ENCODE results near the gene DDIAS. TPM values are rescaled to one million over a fixed set of nuclear protein-coding genes. Genes with fewer than 3 reads are reported as not detected.

DDIAS gene
- total RNA-seq, 3 donors from 2014 or later = 0.66 to 2.5 (median 1.3) TPM

- Histone ChIP-seq H3K9me3 (no peaks in the 10 kb centered on the region), H3K4me3 (no peak overlapping the region), H3K27ac (no peak overlapping the region), H3K36me3 (no peaks in the 10 kb centered on the region), H3K4me1 (no peaks in the 10 kb centered on the region), H3K27me3 (no peaks in the 10 kb centered on the region)
- DNase-seq (ENCODE audit: low spot score in 2 of 2) = no peak
- intact Hi-C loops (cut with DNase I; ENCODE audit: low total_unique reads) = no loop called here
- TF ChIP-seq, protein P1, sequence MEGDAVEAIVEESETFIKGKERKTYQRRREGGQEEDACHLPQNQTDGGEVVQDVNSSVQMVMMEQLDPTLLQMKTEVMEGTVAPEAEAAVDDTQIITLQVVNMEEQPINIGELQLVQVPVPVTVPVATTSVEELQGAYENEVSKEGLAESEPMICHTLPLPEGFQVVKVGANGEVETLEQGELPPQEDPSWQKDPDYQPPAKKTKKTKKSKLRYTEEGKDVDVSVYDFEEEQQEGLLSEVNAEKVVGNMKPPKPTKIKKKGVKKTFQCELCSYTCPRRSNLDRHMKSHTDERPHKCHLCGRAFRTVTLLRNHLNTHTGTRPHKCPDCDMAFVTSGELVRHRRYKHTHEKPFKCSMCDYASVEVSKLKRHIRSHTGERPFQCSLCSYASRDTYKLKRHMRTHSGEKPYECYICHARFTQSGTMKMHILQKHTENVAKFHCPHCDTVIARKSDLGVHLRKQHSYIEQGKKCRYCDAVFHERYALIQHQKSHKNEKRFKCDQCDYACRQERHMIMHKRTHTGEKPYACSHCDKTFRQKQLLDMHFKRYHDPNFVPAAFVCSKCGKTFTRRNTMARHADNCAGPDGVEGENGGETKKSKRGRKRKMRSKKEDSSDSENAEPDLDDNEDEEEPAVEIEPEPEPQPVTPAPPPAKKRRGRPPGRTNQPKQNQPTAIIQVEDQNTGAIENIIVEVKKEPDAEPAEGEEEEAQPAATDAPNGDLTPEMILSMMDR (IDR thresholded peaks at IDR 0.05) = no peak
- TF ChIP-seq POLR2AphosphoS5 (IDR thresholded peaks at IDR 0.05) (no peak), POLR2A (IDR thresholded peaks at IDR 0.05) (no peak)
Measured at GRCh38 chr11:82889133-82890001, 12.2 kb upstream of the DDIAS start.

DNA sequence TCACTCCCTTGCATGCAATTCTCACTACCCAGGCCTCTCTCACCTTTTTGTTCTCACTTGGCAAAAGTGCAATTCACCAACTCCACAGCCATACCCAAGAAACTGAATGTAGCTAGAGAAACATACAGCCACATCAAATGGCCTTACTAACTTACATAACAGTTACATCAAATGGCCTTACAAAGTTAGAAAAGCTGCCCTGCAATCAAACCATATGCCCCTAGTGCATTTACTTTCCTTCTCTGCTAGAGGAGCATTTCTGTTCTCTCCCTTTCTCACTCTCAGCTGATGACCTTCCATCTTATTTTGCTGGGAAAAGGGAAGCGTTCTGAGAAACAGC is 11.6 kb upstream of the DDIAS start:
- Histone ChIP-seq H3K27me3 (no peaks in the 10 kb centered on the region), H3K36me3 (no peaks in the 10 kb centered on the region), H3K4me1 (no peaks in the 10 kb centered on the region), H3K27ac (no peak overlapping the region), H3K4me3 (no peak overlapping the region), H3K9me3 (no peaks in the 10 kb centered on the region)
- no peak for DNase-seq (ENCODE audit: low spot score in 2 of 2)
- TF ChIP-seq, protein P1 (IDR thresholded peaks at IDR 0.05) = no peak
- TF ChIP-seq POLR2AphosphoS5 (IDR thresholded peaks at IDR 0.05) (no peak), POLR2A (IDR thresholded peaks at IDR 0.05) (no peak)
- intact Hi-C loops (cut with DNase I; ENCODE audit: low total_unique reads) = no loop called here

DNA sequence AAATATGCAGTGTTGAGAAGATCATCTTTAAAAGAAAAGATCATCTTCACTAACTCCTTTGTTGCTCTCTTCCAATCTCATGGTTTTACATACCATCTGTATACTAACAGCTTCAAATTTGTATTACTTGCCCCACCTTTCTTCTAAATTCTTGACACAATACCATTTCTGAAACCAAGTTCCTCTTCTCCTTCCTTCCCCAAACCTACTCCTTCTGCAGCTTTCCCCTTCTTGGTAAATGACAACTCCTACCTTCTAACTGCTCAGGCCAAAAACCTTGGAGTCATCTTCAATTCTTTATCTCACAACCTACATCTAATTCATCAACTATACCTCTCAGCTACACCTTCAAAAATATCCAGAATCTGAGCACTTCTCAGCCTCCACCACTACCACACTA is 10.6 kb upstream of the DDIAS start:
- Histone ChIP-seq H3K4me1 (no peaks in the 10 kb centered on the region), H3K27me3 (no peaks in the 10 kb centered on the region), H3K4me3 (no peak overlapping the region), H3K27ac (no peak overlapping the region), H3K9me3 (no peaks in the 10 kb centered on the region), H3K36me3 (no peaks in the 10 kb centered on the region)
- no peak for TF ChIP-seq POLR2A (IDR thresholded peaks at IDR 0.05)
- TF ChIP-seq, protein P1 (IDR thresholded peaks at IDR 0.05) = no peak
- no peak for TF ChIP-seq POLR2AphosphoS5 (IDR thresholded peaks at IDR 0.05)
- intact Hi-C loops (cut with DNase I; ENCODE audit: low total_unique reads) = no loop called here
- no peak for DNase-seq (ENCODE audit: low spot score in 2 of 2)

- TF ChIP-seq, protein P1 (IDR thresholded peaks at IDR 0.05) = no peak
- TF ChIP-seq POLR2A (IDR thresholded peaks at IDR 0.05) (no peak), POLR2AphosphoS5 (IDR thresholded peaks at IDR 0.05) (no peak)
- H3K27me3 ChIP-seq = no peaks in the 10 kb centered on the region
- no peak for DNase-seq (ENCODE audit: low spot score in 2 of 2)
- H3K27ac ChIP-seq = no peak overlapping the region
- intact Hi-C loops (cut with DNase I; ENCODE audit: low total_unique reads) = no loop called here
- no peaks in the 10 kb centered on the region for H3K4me1 ChIP-seq
- no peaks in the 10 kb centered on the region for H3K36me3 ChIP-seq
- H3K9me3 ChIP-seq = no peaks in the 10 kb centered on the region
- no peak overlapping the region for H3K4me3 ChIP-seq
Measured at GRCh38 chr11:82892611-82893169, 8.8 kb upstream of the DDIAS start.

- Histone ChIP-seq H3K27me3 (no peaks in the 10 kb centered on the region), H3K27ac (no peak overlapping the region), H3K4me1 (peaks cover 0 to 13% of the 10 kb centered on the region in 2 donors), H3K36me3 (no peaks in the 10 kb centered on the region), H3K9me3 (no peaks in the 10 kb centered on the region), H3K4me3 (no peak overlapping the region)
- intact Hi-C loops (cut with DNase I; ENCODE audit: low total_unique reads) = no loop called here
- DNase-seq (ENCODE audit: low spot score in 2 of 2) = no peak
- TF ChIP-seq, protein P1 (IDR thresholded peaks at IDR 0.05) = no peak
- TF ChIP-seq POLR2AphosphoS5 (IDR thresholded peaks at IDR 0.05) (no peak), POLR2A (IDR thresholded peaks at IDR 0.05) (no peak)
Measured at GRCh38 chr11:82895437-82896091, 6.0 kb upstream of the DDIAS start.

All from breast epithelium (tissue), 4 donors.